ENCODE results near the gene IL22RA1.

- TF ChIP-seq EZH2 (IDR thresholded peaks at IDR 0.05) (no peak), POLR2AphosphoS5 (IDR thresholded peaks at IDR 0.05; ENCODE audit: borderline replicate concordance, low read depth, low read length) (no peak), FOXP2 (optimal IDR thresholded peaks at IDR 0.05; ENCODE audit: control extremely low read depth, extremely low read length, insufficient read depth) (no peak)
Observed at GRCh38 chr1:24121406-24121805, 21.5 kb downstream of the IL22RA1 start.

Data from SK-N-MC (cell line).